Naive thymus-derived CD4-positive, alpha-beta T cell (primary cell): ENCODE data around the gene REC114. TPM values are rescaled to one million over a fixed set of nuclear protein-coding genes. Genes with fewer than 3 reads are reported as not detected.
"Not testable (repeated sequence)": the region's sequence is repeated elsewhere in the genome, so short reads cannot be mapped to it uniquely, and the experiment has no call there.

Source experiments
- ATAC-seq: fragments of 150-1000 bp; cut with Tn5 transposase; 2 replicates; pipeline ENCODE4 v1.10.0; 2021; ENCODE audit warnings: mild to moderate bottlenecking, moderate library complexity
- CTCF ChIA-PET: fragments of 350-600 bp; sonication (Branson Sonifier 250); formaldehyde crosslinking; loops from one replicate; lab custom pipeline; 2021; ENCODE audit warnings: antibody characterized with exemption; lab: Charles Lee
- POLR2A ChIA-PET: fragments of 350-600 bp; sonication (Branson Sonifier 250); formaldehyde crosslinking; loops from one replicate; lab custom pipeline; 2021; ENCODE audit warnings: antibody characterized with exemption, inconsistent platforms; lab: Charles Lee
- DNase-seq, 9 donors: peaks; one replicate each; pipeline versions ENCODE4 v3.0.0 to v3.0.0-alpha.2; 2020 to 2022; ENCODE audit warnings: mixed read lengths in 1 of 9
- H3K27ac ChIP-seq: one replicate; pipeline ENCODE4 v1.7.0; 2013; ENCODE audit warnings: mild to moderate bottlenecking, low read depth, low read length, moderate library complexity
- H3K27me3 ChIP-seq, 2 donors: one replicate each; pipeline ENCODE4 v1.7.0; 2013; ENCODE audit warnings: low read length in 2 of 2, mild to moderate bottlenecking in 2 of 2, moderate library complexity in 2 of 2; ENCODE audit not compliant: control insufficient read depth in 2 of 2, insufficient read depth in 2 of 2
- H3K36me3 ChIP-seq, 3 experiments: 1 replicate in 2 of 3; 2 replicates in 1 of 3; pipeline ENCODE4 v1.7.0; 2013; ENCODE audit warnings: low read length in 3 of 3, mild to moderate bottlenecking in 3 of 3, moderate library complexity in 1 of 3; ENCODE audit not compliant: insufficient read depth in 3 of 3, control insufficient read depth in 2 of 3
- H3K4me1 ChIP-seq, 2 donors: one replicate each; pipeline ENCODE4 v1.7.0; 2013; ENCODE audit warnings: low read length in 2 of 2, mild to moderate bottlenecking in 2 of 2, moderate library complexity in 1 of 2; ENCODE audit not compliant: control insufficient read depth in 2 of 2, insufficient read depth in 2 of 2
- H3K4me3 ChIP-seq: 2 replicates; pipeline ENCODE4 v1.7.0; 2013; ENCODE audit warnings: mild to moderate bottlenecking, low read length
- H3K9me3 ChIP-seq, 3 experiments: 1 replicate in 2 of 3; 2 replicates in 1 of 3; pipeline ENCODE4 v1.7.0; 2013; ENCODE audit warnings: low read length in 3 of 3; ENCODE audit not compliant: control insufficient read depth in 2 of 3
- H3K27ac Mint-ChIP-seq, 9 donors: one replicate each; pipeline ENCODE4 v1.8.0; 2020 to 2022; ENCODE audit warnings: mixed read lengths in 9 of 9, mild to moderate bottlenecking in 8 of 9, moderate library complexity in 5 of 9, inconsistent platforms in 2 of 9
- H3K27me3 Mint-ChIP-seq, 5 donors: one replicate each; pipeline ENCODE4 v1.8.0; 2021 to 2022; ENCODE audit warnings: mixed read lengths in 5 of 5, mild to moderate bottlenecking in 1 of 5
- H3K36me3 Mint-ChIP-seq, 5 donors: one replicate each; pipeline ENCODE4 v1.8.0; 2020 to 2022; ENCODE audit warnings: mixed read lengths in 5 of 5, mild to moderate bottlenecking in 3 of 5, inconsistent platforms in 1 of 5
- H3K4me1 Mint-ChIP-seq, 7 donors: one replicate each; pipeline ENCODE4 v1.8.0; 2020 to 2022; ENCODE audit warnings: mixed read lengths in 7 of 7, mild to moderate bottlenecking in 3 of 7, inconsistent platforms in 1 of 7
- H3K4me3 Mint-ChIP-seq, 10 donors: one replicate each; pipeline ENCODE4 v1.8.0; 2020 to 2022; ENCODE audit warnings: mild to moderate bottlenecking in 10 of 10, mixed read lengths in 10 of 10, moderate library complexity in 6 of 10, inconsistent platforms in 2 of 10
- H3K9me3 Mint-ChIP-seq, 11 donors: one replicate each; pipeline ENCODE4 v1.8.0; 2020 to 2022; ENCODE audit warnings: mixed read lengths in 11 of 11, mild to moderate bottlenecking in 4 of 11, inconsistent platforms in 1 of 11, moderate library complexity in 1 of 11
- intact Hi-C, 2 donors: fragments of 100-400 bp; cut with micrococcal nuclease; formaldehyde crosslinking; loops; one replicate each; pipeline ENCODE4 v1.15.1; 2023
- polyA plus RNA-seq, 2 donors: library from polyadenylated mRNA; unstranded; fragments of 300-500 nt; fragmentation: Illumina TruSeq; gene quantifications; one replicate each; pipeline ENCODE4 v1.2.3, GENCODE V29; 2021
- total RNA-seq, 6 experiments: library from RNA in 5 of 6; stranded (reverse) in 5 of 6; gene quantifications; 1 replicate in 5 of 6; 2 replicates in 1 of 6; pipeline ENCODE4 v1.2.3 and lab custom pipeline; 2021 to 2026

REC114 gene
- total and polyA plus RNA-seq, 7 experiments from 2014 or later = not detected

GRCh38 chr15:73436613-73437012, 6.4 kb upstream of the REC114 start:
- Mint-ChIP-seq H3K9me3 (peaks cover 0 to 4% (median 0%) of the 10 kb centered on the region in 11 donors), H3K36me3 (peaks cover 0 to 4% (median 0%) of the 10 kb centered on the region in 5 donors), H3K4me3 (no peak overlapping the region), H3K27ac (no peak overlapping the region), H3K27me3 (peaks cover 24 to 42% (median 35%) of the 10 kb centered on the region in 5 donors), H3K4me1 (peaks cover 0 to 6% (median 0%) of the 10 kb centered on the region in 7 donors)
- DNase-seq (no peak), ATAC-seq (no peak)
- Histone ChIP-seq H3K4me3 (no peak overlapping the region), H3K36me3 (no peaks in the 10 kb centered on the region), H3K27me3 (peaks cover 0 to 3% of the 10 kb centered on the region in 2 donors), H3K9me3 (no peaks in the 10 kb centered on the region), H3K4me1 (no peaks in the 10 kb centered on the region), H3K27ac (no peak overlapping the region)
- intact Hi-C loops = no loop called here
- POLR2A ChIA-PET = no interaction called here
- CTCF ChIA-PET = no interaction called here

- H3K9me3 Mint-ChIP-seq = peaks cover 0 to 4% (median 0%) of the 10 kb centered on the region in 11 donors
- no peak overlapping the region for H3K27ac ChIP-seq
- peaks cover 25 to 39% (median 27%) of the 10 kb centered on the region in 5 donors for H3K27me3 Mint-ChIP-seq
- no peak overlapping the region for H3K4me3 Mint-ChIP-seq
- peaks cover 0 to 6% (median 0%) of the 10 kb centered on the region in 7 donors for H3K4me1 Mint-ChIP-seq
- ATAC-seq = no peak
- POLR2A ChIA-PET = no interaction called here
- H3K27me3 ChIP-seq = peaks cover 0 to 3% of the 10 kb centered on the region in 2 donors
- intact Hi-C loops = no loop called here
- no peaks in the 10 kb centered on the region for H3K36me3 ChIP-seq
- no peaks in the 10 kb centered on the region for H3K4me1 ChIP-seq
- CTCF ChIA-PET = no interaction called here
- no peak overlapping the region for H3K27ac Mint-ChIP-seq
- DNase-seq = no peak
- H3K36me3 Mint-ChIP-seq = no peaks in the 10 kb centered on the region
- H3K4me3 ChIP-seq = no peak overlapping the region
- H3K9me3 ChIP-seq = no peaks in the 10 kb centered on the region
Measured at GRCh38 chr15:73437543-73438109, 5.3 kb upstream of the REC114 start.

- ChIA-PET CTCF (no interaction called here), POLR2A (no interaction called here)
- DNase-seq = no peak
Measured at GRCh38 chr15:73438651-73439050, 4.3 kb upstream of the REC114 start.

GRCh38 chr15:73440571-73440970, 2.4 kb upstream of the REC114 start:
- ChIA-PET CTCF (interaction anchor here (0.5 kb wide), 1 partner anchor 293 kb away, joined by 4 read pairs; no protein-coding TSS in a partner anchor), POLR2A (no interaction called here)
- Mint-ChIP-seq H3K4me3 (no peak overlapping the region), H3K9me3 (peaks cover 0 to 2% (median 0%) of the 10 kb centered on the region in 11 donors), H3K27ac (no peak overlapping the region), H3K27me3 (peaks cover 11 to 37% (median 27%) of the 10 kb centered on the region in 5 donors), H3K4me1 (peaks cover 0 to 6% (median 0%) of the 10 kb centered on the region in 7 donors), H3K36me3 (no peaks in the 10 kb centered on the region)
- no peaks in the 10 kb centered on the region for H3K4me1 ChIP-seq
- H3K27me3 ChIP-seq = no peaks in the 10 kb centered on the region
- H3K27ac ChIP-seq = no peak overlapping the region
- H3K9me3 ChIP-seq = no peaks in the 10 kb centered on the region
- DNase-seq (no peak), ATAC-seq (no peak)
- no peaks in the 10 kb centered on the region for H3K36me3 ChIP-seq
- intact Hi-C loops = no loop called here
- no peak overlapping the region for H3K4me3 ChIP-seq

More at GRCh38 chr15:73438651-73439050, 4.3 kb upstream of the REC114 start:
- peaks cover 0 to 3% of the 10 kb centered on the region in 2 donors for H3K27me3 ChIP-seq
- Mint-ChIP-seq H3K36me3 (no peaks in the 10 kb centered on the region), H3K9me3 (peaks cover 0 to 2% (median 0%) of the 10 kb centered on the region in 11 donors), H3K27me3 (peaks cover 20 to 35% (median 21%) of the 10 kb centered on the region in 5 donors), H3K4me1 (peaks cover 0 to 6% (median 0%) of the 10 kb centered on the region in 7 donors), H3K27ac (no peak overlapping the region), H3K4me3 (no peak overlapping the region)
- no peak overlapping the region for H3K27ac ChIP-seq
- ATAC-seq = no peak
- no peak overlapping the region for H3K4me3 ChIP-seq
- H3K9me3 ChIP-seq = no peaks in the 10 kb centered on the region
- no peaks in the 10 kb centered on the region for H3K4me1 ChIP-seq
- H3K36me3 ChIP-seq = no peaks in the 10 kb centered on the region
- intact Hi-C loops = no loop called here

GRCh38 chr15:73442421-73442820, 543 bp upstream of the REC114 start:
- Histone ChIP-seq H3K4me1 (no peaks in the 10 kb centered on the region), H3K36me3 (no peaks in the 10 kb centered on the region), H3K27me3 (no peaks in the 10 kb centered on the region), H3K4me3 (no peak overlapping the region), H3K9me3 (no peaks in the 10 kb centered on the region), H3K27ac (no peak overlapping the region)
- Mint-ChIP-seq H3K27me3 (peaks cover 13 to 32% (median 23%) of the 10 kb centered on the region in 5 donors), H3K9me3 (peaks cover 0 to 6% (median 0%) of the 10 kb centered on the region in 11 donors), H3K27ac (no peak overlapping the region), H3K4me1 (peaks cover 0 to 6% (median 4%) of the 10 kb centered on the region in 7 donors), H3K36me3 (peaks cover 0 to 6% (median 5%) of the 10 kb centered on the region in 5 donors), H3K4me3 (no peak overlapping the region)
- no peak for DNase-seq
- POLR2A ChIA-PET = interaction anchor here (0.6 kb wide), 1 partner anchor 1710 kb away, joined by 3 read pairs; no protein-coding TSS in a partner anchor
- no peak for ATAC-seq
- intact Hi-C loops = no loop called here
- CTCF ChIA-PET = no interaction called here

- CTCF ChIA-PET, ATAC-seq, H3K27ac ChIP-seq, H3K27me3 ChIP-seq, intact Hi-C loops, H3K4me3 Mint-ChIP-seq, POLR2A ChIA-PET, H3K27ac Mint-ChIP-seq, H3K4me1 ChIP-seq, H3K4me1 Mint-ChIP-seq, H3K4me3 ChIP-seq, DNase-seq, H3K36me3 ChIP-seq, H3K9me3 ChIP-seq: not testable (repeated sequence)
- Mint-ChIP-seq H3K36me3 (peaks cover 0 to 14% (median 6%) of the 10 kb centered on the region in 5 donors), H3K27me3 (peaks cover 10 to 41% (median 33%) of the 10 kb centered on the region in 5 donors), H3K9me3 (peaks cover 8 to 37% (median 17%) of the 10 kb centered on the region in 11 donors)
Measured at GRCh38 chr15:73447471-73447870, 4.5 kb downstream of the REC114 start.
